Measurements from ENCODE around the gene ZNF519. TPM values are rescaled to one million over a fixed set of nuclear protein-coding genes. Genes with fewer than 3 reads are reported as not detected.
"Not testable (repeated sequence)": the region's sequence is repeated elsewhere in the genome, so short reads cannot be mapped to it uniquely, and the experiment has no call there.

Gene ZNF519
- total and polyA plus RNA-seq, 2 donors (not counting 1 experiment from before 2014, with no cell fraction given) = 2.0 to 2.8 TPM

DNA sequence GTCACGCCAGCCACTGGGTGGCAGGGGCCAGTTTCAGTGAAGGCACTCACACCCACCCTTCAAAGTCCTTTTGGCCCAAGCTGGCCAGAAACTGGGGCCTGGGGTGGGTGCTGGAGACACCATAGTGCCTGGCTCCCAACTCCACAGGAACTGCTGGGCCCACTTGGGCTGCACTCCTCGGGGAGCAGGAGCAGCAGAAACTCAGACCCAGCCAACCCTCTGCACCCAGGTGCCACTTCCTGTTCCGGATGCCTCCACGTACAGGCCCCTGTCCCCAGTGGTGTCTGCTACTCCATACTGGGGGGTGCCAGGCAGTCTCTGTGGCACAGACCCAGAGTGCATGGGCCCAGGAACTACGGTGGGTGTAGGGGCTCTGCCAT lies 42.5 kb upstream of the ZNF519 start:
- no peaks in the 10 kb centered on the region for H4K20me1 ChIP-seq (ENCODE audit: control insufficient read depth, extremely low read depth, insufficient read depth, low read length)
- H3K4me2 ChIP-seq (ENCODE audit: extremely low read depth, insufficient read depth, low read length) = no peak overlapping the region
- no peaks in the 10 kb centered on the region for H3K9me3 ChIP-seq (ENCODE audit: control insufficient read depth, insufficient read depth, low read depth, low read length)
- no peaks in the 10 kb centered on the region for H3K79me2 ChIP-seq (ENCODE audit: control insufficient read depth, insufficient read depth, low read length)
- no peak for DNase-seq (ENCODE audit: low read depth in 2 of 2)
- no peaks in the 10 kb centered on the region for H3K36me3 ChIP-seq (ENCODE audit: control insufficient read depth, insufficient read depth, low read length)
- TF ChIP-seq EZH2 (IDR thresholded peaks at IDR 0.05; ENCODE audit: low read length, missing control alignments) = no peak
- TF ChIP-seq, protein P1, sequence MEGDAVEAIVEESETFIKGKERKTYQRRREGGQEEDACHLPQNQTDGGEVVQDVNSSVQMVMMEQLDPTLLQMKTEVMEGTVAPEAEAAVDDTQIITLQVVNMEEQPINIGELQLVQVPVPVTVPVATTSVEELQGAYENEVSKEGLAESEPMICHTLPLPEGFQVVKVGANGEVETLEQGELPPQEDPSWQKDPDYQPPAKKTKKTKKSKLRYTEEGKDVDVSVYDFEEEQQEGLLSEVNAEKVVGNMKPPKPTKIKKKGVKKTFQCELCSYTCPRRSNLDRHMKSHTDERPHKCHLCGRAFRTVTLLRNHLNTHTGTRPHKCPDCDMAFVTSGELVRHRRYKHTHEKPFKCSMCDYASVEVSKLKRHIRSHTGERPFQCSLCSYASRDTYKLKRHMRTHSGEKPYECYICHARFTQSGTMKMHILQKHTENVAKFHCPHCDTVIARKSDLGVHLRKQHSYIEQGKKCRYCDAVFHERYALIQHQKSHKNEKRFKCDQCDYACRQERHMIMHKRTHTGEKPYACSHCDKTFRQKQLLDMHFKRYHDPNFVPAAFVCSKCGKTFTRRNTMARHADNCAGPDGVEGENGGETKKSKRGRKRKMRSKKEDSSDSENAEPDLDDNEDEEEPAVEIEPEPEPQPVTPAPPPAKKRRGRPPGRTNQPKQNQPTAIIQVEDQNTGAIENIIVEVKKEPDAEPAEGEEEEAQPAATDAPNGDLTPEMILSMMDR (conservative IDR thresholded peaks at IDR 0.05 in 1 of 2, IDR thresholded peaks at IDR 0.05 in 1 of 2; ENCODE audit: low read depth in 1 of 2, low read length in 2 of 2) = no peak
- H3K27me3 ChIP-seq (ENCODE audit: control insufficient read depth, insufficient read depth, low read length) = no peaks in the 10 kb centered on the region
- H3K27ac ChIP-seq (ENCODE audit: insufficient read depth, low read length) = no peak overlapping the region
- H3K4me3 ChIP-seq (replicated peaks in 1 of 4; ENCODE audit: control extremely low read depth in 1 of 4, insufficient read depth in 1 of 4, low read depth in 3 of 4, low read length in 4 of 4) = no peak overlapping the region
- H3K4me1 ChIP-seq (ENCODE audit: control insufficient read depth, extremely low read depth, insufficient read depth, low read length) = no peaks in the 10 kb centered on the region
- H3K9ac ChIP-seq (ENCODE audit: insufficient read depth, low read length) = no peak overlapping the region
- no peak overlapping the region for H2AFZ ChIP-seq (ENCODE audit: low read length)

DNA sequence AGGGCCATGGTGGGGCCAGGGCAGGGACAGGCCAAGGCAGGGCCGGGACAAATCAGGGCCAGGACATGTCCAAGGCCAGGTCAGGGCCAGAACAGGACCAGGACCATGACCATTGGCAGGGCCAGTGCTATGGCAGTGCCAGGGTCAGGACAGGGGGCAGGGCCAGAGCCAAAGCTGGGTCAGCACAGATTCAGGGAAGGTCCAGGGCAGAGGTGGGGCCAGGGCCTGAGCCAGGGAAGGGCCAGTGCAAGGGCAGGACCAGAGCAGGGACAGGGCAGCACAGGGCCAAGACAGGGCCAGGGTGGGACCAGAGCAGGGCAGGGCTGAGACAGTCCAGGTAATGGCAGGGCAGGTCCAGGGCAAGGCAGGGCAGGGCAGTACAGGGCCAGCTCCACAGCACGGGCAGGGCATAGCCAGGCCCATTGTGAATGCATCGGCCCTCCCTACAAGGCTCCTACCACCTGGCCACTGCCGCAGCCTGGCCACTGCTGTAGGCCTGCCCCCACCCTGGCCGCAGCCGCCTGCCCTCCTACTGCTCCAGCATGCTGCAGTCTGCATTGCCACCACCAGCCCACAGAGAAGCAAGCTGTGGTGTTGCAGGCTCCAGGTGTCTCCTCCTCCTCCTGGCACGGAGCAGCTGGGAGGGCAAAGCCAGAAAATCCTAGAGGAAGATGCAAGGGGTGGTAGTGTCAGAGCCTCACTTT lies 41.9 kb upstream of the ZNF519 start:
- H3K4me3 ChIP-seq (replicated peaks in 1 of 4; ENCODE audit: control extremely low read depth in 1 of 4, insufficient read depth in 1 of 4, low read depth in 3 of 4, low read length in 4 of 4); H3K27ac ChIP-seq (ENCODE audit: insufficient read depth, low read length); H3K36me3 ChIP-seq (ENCODE audit: control insufficient read depth, insufficient read depth, low read length); H3K4me2 ChIP-seq (ENCODE audit: extremely low read depth, insufficient read depth, low read length); H3K9ac ChIP-seq (ENCODE audit: insufficient read depth, low read length); H2AFZ ChIP-seq (ENCODE audit: low read length); DNase-seq (ENCODE audit: low read depth in 2 of 2); H3K9me3 ChIP-seq (ENCODE audit: control insufficient read depth, insufficient read depth, low read depth, low read length); H3K27me3 ChIP-seq (ENCODE audit: control insufficient read depth, insufficient read depth, low read length); H4K20me1 ChIP-seq (ENCODE audit: control insufficient read depth, extremely low read depth, insufficient read depth, low read length); H3K79me2 ChIP-seq (ENCODE audit: control insufficient read depth, insufficient read depth, low read length); H3K4me1 ChIP-seq (ENCODE audit: control insufficient read depth, extremely low read depth, insufficient read depth, low read length): not testable (repeated sequence)

DNA sequence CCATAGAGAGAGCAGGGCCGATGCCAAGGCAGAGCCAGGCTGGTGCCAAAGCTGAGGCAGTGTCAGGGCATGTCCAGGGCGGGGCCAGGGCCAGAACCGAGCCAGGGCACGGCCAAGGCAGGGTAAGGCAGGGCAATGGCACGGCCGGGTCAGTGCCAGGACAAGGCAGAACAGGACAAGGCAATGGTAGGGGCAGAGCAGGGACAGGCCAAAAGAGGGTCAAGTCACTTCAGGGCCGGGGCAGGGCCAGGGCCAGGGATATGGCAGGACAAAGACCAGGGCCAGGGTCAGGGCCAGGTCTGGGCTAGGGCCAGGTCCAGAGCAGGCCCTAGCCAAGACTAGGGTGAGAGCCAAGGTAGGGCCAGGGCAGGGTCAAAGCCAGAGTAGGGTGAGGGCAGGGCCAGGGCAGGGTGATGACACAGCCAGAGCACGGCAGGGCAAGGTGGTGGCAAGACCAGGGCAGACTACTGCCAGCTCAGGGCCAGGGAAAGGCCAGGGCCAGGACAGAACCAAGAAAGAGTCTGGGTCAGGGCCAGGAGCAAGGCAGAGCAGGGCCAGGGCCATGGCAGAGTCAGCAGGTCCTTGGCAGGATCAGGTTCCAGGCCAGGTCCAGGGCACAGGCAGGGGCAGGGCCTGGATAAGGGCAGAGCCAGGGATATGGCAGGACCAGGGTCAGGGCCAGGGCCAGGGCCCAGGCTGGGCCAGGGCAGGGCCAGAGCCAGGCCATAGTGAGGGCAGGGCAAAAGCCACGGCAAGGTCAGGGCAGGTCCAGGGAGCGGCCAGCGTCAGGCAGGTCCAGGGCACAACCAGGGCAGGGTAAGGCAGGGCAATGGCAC lies 41.1 kb upstream of the ZNF519 start:
- not testable (repeated sequence) for H3K79me2 ChIP-seq (ENCODE audit: control insufficient read depth, insufficient read depth, low read length); H3K36me3 ChIP-seq (ENCODE audit: control insufficient read depth, insufficient read depth, low read length); H3K4me1 ChIP-seq (ENCODE audit: control insufficient read depth, extremely low read depth, insufficient read depth, low read length); DNase-seq (ENCODE audit: low read depth in 2 of 2); H3K9ac ChIP-seq (ENCODE audit: insufficient read depth, low read length); H3K27ac ChIP-seq (ENCODE audit: insufficient read depth, low read length); H4K20me1 ChIP-seq (ENCODE audit: control insufficient read depth, extremely low read depth, insufficient read depth, low read length); H3K4me3 ChIP-seq (replicated peaks in 1 of 4; ENCODE audit: control extremely low read depth in 1 of 4, insufficient read depth in 1 of 4, low read depth in 3 of 4, low read length in 4 of 4); H3K9me3 ChIP-seq (ENCODE audit: control insufficient read depth, insufficient read depth, low read depth, low read length); H2AFZ ChIP-seq (ENCODE audit: low read length); H3K27me3 ChIP-seq (ENCODE audit: control insufficient read depth, insufficient read depth, low read length); H3K4me2 ChIP-seq (ENCODE audit: extremely low read depth, insufficient read depth, low read length)

DNA sequence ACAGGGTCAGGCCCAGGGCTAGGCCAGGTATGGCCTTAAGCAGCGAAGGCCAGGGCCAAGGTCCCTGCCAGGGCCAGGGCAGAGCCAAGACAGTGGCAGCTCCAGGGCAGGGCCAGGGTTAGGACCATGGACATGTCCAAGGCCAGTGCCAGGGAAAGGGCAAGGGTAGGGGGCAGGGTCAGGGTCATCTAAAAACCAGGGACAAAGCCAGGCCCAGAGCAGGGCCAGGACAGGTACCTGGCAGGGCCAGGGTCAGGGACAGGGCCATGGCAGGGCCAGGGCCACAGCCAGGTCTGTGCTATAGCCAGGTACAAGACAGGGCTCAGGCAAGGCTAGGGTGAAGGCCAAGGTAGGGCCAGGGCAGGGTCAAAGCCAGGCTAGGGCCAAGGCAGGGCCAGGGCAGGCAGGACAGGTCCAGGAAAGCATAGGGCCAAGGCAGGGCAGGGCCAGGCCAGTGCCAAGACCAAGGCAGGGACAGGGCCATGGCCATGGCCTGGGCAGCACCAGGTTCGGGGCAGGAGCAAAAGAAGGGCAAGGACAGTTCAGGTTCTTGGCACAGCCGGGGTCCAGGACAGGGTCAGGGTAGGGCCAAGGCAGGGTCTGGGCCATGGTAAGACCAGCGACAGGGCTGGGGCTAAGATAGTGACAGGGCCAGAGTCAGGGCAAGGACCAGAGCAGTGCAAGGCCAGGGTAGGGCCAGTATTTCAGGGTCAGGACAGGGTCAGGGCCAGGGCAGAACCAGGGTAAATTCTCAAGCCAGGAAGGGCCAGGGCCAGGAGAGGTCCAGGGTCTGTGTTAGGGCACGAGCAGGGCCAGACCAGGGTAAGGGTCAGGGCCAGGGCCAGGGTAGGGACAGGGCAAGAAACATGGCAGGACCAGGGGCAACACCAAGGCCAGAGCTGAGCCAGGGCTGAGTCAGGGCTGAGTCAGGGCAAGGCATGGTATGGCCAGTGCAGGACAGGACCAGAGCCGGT lies 40.2 kb upstream of the ZNF519 start:
- DNase-seq (ENCODE audit: low read depth in 2 of 2); H3K27ac ChIP-seq (ENCODE audit: insufficient read depth, low read length); H2AFZ ChIP-seq (ENCODE audit: low read length); H3K27me3 ChIP-seq (ENCODE audit: control insufficient read depth, insufficient read depth, low read length); H3K4me1 ChIP-seq (ENCODE audit: control insufficient read depth, extremely low read depth, insufficient read depth, low read length); H4K20me1 ChIP-seq (ENCODE audit: control insufficient read depth, extremely low read depth, insufficient read depth, low read length); H3K36me3 ChIP-seq (ENCODE audit: control insufficient read depth, insufficient read depth, low read length); H3K9me3 ChIP-seq (ENCODE audit: control insufficient read depth, insufficient read depth, low read depth, low read length); H3K9ac ChIP-seq (ENCODE audit: insufficient read depth, low read length); H3K79me2 ChIP-seq (ENCODE audit: control insufficient read depth, insufficient read depth, low read length); H3K4me2 ChIP-seq (ENCODE audit: extremely low read depth, insufficient read depth, low read length); H3K4me3 ChIP-seq (replicated peaks in 1 of 4; ENCODE audit: control extremely low read depth in 1 of 4, insufficient read depth in 1 of 4, low read depth in 3 of 4, low read length in 4 of 4): not testable (repeated sequence)

DNA sequence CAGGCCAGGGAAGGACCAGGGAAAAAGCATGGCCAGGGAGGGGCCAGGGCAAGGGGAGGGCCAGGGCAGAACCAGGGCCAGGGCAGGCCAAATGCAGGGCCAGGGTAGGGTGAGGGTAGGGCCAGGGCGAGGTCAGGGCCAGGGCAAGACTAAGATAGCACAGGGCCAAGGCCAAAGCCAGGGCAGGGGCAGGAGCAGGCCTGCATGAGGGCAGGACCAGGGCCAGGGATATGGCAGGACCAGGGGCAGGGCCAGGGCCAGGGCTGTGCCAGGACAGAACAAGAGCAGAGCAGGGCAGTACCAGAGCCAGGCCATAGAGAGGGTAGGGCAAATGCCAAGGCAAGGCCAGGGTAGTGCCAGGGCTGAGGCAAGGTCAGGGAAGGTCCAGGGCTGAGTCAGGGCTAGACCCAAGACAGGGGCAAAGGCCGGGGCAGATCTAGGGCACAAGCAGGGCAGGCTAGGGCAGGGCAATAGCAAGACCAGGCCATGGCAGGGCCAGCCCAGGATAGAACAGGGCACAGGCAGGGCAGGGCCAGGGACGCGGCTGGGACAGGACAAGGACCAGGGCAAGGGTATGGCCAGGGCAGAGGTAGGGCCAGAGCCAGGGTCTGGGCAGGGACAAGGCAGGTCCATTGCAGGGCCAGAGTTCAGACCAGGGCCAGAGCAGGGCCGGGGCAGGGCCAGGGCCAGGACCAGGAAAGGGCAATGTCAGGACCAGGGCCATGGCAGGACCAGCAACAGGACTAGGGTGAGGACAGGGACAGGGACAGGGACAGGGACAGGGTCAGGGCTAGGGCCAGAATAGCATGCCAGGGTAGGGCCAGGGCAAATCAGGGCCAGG lies 39.3 kb upstream of the ZNF519 start:
- H2AFZ ChIP-seq (ENCODE audit: low read length); DNase-seq (ENCODE audit: low read depth in 2 of 2); H3K4me3 ChIP-seq (replicated peaks in 1 of 4; ENCODE audit: control extremely low read depth in 1 of 4, insufficient read depth in 1 of 4, low read depth in 3 of 4, low read length in 4 of 4); H3K36me3 ChIP-seq (ENCODE audit: control insufficient read depth, insufficient read depth, low read length); H4K20me1 ChIP-seq (ENCODE audit: control insufficient read depth, extremely low read depth, insufficient read depth, low read length); H3K27ac ChIP-seq (ENCODE audit: insufficient read depth, low read length); H3K4me2 ChIP-seq (ENCODE audit: extremely low read depth, insufficient read depth, low read length); H3K4me1 ChIP-seq (ENCODE audit: control insufficient read depth, extremely low read depth, insufficient read depth, low read length); H3K79me2 ChIP-seq (ENCODE audit: control insufficient read depth, insufficient read depth, low read length); H3K9ac ChIP-seq (ENCODE audit: insufficient read depth, low read length); H3K27me3 ChIP-seq (ENCODE audit: control insufficient read depth, insufficient read depth, low read length); H3K9me3 ChIP-seq (ENCODE audit: control insufficient read depth, insufficient read depth, low read depth, low read length): not testable (repeated sequence)
